LoVo (cell line): Measurements from ENCODE around the gene TACR3.
"Not testable (repeated sequence)": the region's sequence is repeated elsewhere in the genome, so short reads cannot be mapped to it uniquely, and the experiment has no call there.

ENCODE experiments used
- DNase-seq: peaks from one replicate; pipeline ENCODE4 v3.0.0-alpha.2; 2016; ENCODE audit warnings: low spot score

The TACR3 gene, protein sequence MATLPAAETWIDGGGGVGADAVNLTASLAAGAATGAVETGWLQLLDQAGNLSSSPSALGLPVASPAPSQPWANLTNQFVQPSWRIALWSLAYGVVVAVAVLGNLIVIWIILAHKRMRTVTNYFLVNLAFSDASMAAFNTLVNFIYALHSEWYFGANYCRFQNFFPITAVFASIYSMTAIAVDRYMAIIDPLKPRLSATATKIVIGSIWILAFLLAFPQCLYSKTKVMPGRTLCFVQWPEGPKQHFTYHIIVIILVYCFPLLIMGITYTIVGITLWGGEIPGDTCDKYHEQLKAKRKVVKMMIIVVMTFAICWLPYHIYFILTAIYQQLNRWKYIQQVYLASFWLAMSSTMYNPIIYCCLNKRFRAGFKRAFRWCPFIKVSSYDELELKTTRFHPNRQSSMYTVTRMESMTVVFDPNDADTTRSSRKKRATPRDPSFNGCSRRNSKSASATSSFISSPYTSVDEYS

GRCh38 chr4:103719830-103720207 is at the start of gene TACR3:
Gene TACR3 (minus strand): TSS chr4:103719985. CDS start chr4:103719675, 310 bp downstream.
- no peak for DNase-seq

DNA sequence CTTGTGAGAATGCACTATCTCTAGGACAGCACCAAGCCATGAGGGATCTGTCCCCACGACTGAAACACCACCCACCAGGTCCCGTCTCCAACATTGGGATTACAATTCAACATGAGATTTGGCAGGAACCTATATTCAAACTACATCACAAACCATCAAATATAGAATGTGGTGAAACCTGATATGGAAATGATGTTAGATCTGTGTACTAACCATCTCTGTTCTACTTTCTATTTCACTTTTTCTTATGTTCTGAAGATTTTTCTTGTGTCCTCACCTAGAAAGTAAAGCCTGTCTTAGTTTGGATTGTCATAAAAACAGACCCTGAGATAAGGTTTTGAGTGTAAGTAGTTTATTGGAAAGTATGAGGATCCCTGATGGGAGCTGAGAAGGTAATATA is 37.8 kb upstream of the TACR3 start:
- no peak for DNase-seq

DNA sequence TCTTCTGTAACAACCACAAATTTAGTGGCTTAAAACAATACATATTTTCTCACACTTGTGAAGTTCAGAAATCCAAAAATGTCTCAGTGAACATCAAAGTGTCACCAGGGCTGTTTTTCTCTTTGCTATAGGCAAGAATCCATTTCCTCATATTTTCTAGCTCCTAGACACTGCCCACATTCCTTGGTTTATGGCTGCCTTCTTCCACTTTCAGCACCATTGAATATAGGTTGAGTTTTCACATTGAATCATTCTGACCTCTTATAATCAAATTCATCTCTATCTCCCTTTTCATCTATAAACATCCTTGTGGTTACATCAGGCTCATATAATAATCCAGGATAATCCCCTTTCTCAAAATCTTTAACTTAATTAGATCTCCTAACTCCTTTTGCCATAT is 37.0 kb upstream of the TACR3 start:
- peak; percentile 11 for DNase-seq

DNA sequence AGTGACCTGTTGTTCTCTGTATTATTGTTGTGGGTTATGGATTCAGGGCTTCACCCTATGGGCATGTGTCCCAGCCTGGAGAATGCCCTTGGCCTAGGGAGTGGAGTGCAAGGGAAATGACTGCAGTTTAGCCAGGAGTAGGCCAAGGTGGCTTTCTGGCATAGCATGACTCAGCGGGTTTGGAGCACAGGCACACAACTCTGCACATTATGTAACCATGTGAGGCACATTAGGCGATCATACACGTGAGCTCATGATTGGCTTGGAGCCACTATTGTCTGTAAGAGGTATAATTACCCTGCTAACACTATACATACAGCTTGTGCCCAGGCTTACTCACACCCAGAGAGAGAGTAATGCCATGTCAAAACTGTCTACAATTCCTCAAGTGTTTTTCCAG is 35.1 kb upstream of the TACR3 start:
- DNase-seq, result no peak

GRCh38 chr4:103753868-103754653 is 34.3 kb upstream of the TACR3 start:
- DNase-seq, result no peak

- DNase-seq, result not testable (repeated sequence)
Observed at GRCh38 chr4:103723150-103723549, 3.4 kb upstream of the TACR3 start.

GRCh38 chr4:103721251-103721650 is 1.5 kb upstream of the TACR3 start:
- no peak for DNase-seq

GRCh38 chr4:103720661-103721060 is 876 bp upstream of the TACR3 start:
- DNase-seq, result no peak

- no peak for DNase-seq
Observed at GRCh38 chr4:103719105-103719829, 518 bp downstream of the TACR3 start.

DNA sequence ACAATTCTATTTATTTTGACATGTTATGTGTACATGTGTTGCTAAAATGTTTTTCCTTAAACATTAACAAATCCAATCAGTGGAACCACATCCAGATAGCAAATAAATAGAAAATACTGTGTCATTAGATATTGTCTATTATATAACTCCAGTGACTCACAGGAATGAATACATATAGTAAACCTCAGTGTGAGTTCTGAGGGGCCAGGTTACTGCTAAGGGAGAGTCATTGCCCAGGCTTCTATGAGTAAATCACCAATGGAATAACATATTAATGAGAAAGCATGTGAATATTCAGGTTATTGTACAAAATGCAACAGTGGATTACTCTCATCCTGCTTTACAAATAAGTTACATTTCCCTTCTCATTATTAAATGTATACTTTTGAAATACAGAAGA is 27.2 kb downstream of the TACR3 start:
- no peak for DNase-seq

GRCh38 chr4:103673983-103674382 is 45.8 kb downstream of the TACR3 start:
- DNase-seq, result no peak

- not testable (repeated sequence) for DNase-seq
Observed at GRCh38 chr4:103666764-103667163, 53.0 kb downstream of the TACR3 start.

DNA sequence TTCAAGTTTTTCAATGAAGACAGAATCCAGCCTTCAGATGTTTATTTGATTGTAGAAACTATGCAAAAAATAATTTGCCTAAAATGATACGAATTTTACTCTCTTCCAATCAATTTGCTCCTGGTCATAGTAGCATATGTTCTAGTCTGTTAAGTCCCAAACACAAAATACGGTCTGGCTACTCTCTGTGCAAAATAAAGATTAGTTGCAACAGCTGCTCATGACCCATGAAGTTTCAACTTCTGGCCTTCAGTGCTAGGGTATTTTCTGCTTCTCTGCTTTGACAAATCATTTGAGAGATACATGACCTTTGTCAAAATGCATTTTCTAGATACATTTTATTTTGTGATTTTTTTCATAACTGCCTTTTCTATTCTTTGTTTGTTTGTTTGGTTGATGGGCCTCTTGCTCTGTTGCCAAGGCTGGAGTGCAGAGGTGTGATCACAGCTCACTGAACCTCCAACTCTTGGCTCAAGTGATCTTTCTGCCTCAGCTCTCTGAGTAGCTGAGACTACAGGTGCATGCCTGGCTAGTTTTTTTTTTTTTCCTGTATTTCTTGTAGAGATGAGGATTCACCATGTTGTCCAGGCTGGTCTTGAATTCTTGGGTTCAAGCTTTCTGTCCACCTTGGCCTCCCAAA is 55.2 kb downstream of the TACR3 start:
- DNase-seq, result no peak

GRCh38 chr4:103648541-103648940 is 71.2 kb downstream of the TACR3 start:
- DNase-seq, result no peak

GRCh38 chr4:103645991-103646390 is 73.8 kb downstream of the TACR3 start:
- no peak for DNase-seq

DNA sequence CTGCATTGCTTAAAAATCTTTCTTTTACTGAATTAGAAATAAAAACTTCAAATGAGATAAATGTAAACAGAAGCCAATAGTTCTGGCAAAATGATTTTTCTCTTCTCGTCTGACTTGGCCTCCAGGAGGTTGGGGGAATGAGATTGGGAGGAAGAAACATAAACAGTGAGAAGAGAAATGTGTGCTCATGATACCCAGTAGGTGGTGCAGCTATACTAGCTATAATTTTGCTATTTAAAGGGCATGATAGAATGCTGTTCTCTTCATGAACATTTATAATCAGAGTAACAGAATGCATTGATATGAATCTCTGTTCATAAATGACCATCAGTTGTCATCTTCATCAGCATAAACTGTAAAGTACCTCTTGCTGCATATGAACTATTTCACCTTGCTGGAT is 85.5 kb downstream of the TACR3 start:
- no peak for DNase-seq

DNA sequence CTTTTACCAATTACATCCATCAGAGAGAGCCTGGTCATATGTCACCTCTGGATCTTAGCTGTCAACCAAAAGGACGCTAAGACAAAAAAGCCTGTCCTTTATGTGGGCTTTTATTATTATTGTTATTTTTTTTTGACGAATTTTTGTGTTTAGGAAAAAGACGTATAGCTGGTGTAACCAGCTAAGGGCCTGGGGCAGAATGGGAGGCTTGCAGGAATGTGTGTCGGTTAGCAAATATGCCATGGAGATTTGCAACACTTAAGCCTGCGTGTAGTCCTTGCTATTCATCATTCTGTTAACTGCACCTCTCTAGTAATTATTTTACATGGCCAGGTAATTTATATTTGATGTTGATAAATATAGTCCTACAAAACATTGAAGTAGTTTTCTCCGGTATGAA is 93.5 kb downstream of the TACR3 start:
- no peak for DNase-seq

DNA sequence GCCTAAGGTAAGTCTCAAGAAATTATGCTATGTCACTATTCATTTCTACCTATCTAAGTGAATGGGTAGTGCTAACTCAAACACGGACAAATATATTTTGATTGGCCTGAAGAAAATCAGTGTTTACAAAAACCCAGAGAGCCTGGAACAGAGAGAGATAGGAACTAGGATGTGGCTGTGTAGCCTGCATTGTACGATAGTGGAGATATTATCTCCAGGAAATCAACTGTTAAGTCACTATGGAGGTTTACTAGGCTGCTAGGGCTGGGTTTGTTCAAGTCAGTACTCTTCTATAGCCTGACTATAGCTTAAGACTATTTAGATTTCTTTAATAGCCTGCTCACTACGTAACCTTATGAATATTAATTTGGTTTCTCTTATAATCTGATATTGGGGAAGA is 127.9 kb downstream of the TACR3 start:
- no peak for DNase-seq

- no peak for DNase-seq
Observed at GRCh38 chr4:103567591-103567990, 152.2 kb downstream of the TACR3 start.

DNA sequence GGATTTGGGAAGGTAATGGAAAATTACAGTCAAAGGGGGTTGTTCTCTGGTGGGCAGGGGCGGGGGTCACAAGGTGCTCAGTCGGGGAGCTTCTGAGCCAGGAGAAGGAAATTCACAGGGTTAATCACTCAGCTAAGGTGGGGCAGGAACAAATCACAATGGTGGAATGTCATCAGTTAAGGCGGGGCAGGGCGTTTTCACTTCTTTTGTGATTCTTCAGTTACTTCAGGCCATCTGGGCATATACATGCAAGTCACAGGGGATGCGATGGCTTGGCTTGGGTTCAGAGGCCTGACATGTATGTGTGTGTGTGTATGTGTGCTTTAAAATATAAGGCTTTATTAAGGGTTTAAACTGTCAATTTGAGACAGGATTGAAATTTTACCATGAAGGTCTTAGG is 160.6 kb downstream of the TACR3 start:
- DNase-seq, result not testable (repeated sequence)
